GM21737 (cell line): ENCODE results near the gene BCLAF1.

Source experiments
- ATAC-seq: cut with Tn5 transposase; IDR thresholded peaks from one replicate; pipeline ENCODE4 v1.9.1; 2021; ENCODE audit warnings: mild to moderate bottlenecking, moderate library complexity; ENCODE audit not compliant: unreplicated experiment

BCLAF1 gene

DNA sequence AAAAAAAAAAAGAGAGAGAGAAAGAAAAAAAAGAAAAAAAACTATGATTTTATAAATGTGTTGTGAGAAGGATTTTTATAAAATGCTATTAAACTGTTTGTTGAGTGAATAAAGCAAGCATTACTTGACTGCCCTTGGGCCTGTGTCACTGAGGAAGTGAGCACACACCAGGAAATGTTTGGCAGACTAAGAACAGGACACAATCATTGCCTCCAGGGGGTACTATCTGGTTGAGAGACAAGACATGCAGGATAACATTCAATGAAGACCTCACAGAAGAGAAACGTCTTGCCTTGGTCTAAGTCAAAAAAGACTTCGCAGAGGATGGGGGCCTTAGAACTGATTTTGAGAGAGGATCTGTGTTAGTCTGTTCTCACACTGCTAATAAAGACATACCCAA lies 80.2 kb downstream of the BCLAF1 start:
- ATAC-seq = no peak

GRCh38 chr6:136208783-136209182 lies 80.9 kb downstream of the BCLAF1 start:
- ATAC-seq = no peak
